GM21381 (cell line): Measurements from ENCODE around the gene SCGB2B2.
"Not testable (repeated sequence)": the region's sequence is repeated elsewhere in the genome, so short reads cannot be mapped to it uniquely, and the experiment has no call there.

ENCODE experiments used
- ATAC-seq: cut with Tn5 transposase; IDR thresholded peaks from one replicate; pipeline ENCODE4 v1.9.1; 2021; ENCODE audit warnings: mild to moderate bottlenecking, moderate library complexity; ENCODE audit not compliant: unreplicated experiment

SCGB2B2 gene

GRCh38 chr19:34669305-34669704, 7.7 kb downstream of the SCGB2B2 start:
- ATAC-seq: no peak

- not testable (repeated sequence) for ATAC-seq
Measured at GRCh38 chr19:34668690-34669089, 8.3 kb downstream of the SCGB2B2 start.

DNA sequence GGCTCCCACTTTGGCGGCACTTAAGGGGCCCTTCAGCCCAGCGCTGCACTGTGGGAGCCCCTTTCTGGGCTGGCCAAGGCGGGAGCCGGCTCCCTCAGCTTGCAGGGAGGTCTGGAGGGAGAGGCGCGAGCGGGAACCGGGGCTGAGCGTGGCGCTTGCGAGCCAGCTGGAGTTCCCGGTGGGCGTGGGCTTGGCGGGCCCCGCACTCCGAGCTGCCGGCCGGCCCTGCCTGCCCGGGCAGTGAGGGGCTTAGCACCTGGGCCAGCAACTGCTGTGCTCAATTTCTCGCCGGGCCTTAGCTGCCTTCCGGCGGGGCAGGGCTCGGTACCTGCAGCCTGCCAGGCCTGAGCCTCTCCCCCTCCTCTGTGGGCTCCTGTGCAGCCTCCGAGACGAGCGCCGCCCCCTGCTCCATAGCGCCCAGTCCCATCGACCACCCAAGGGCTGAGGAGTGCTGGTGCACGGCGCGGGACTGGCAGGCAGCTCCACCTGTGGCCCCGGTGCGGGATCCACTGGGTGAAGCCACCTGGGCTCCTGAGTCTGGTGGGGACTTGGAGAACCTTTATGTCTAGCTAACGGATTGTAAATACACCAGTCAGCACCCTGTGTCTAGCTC, 8.8 kb downstream of the SCGB2B2 start:
- not testable (repeated sequence) for ATAC-seq

GRCh38 chr19:34667349-34668076, 9.4 kb downstream of the SCGB2B2 start:
- no peak for ATAC-seq

DNA sequence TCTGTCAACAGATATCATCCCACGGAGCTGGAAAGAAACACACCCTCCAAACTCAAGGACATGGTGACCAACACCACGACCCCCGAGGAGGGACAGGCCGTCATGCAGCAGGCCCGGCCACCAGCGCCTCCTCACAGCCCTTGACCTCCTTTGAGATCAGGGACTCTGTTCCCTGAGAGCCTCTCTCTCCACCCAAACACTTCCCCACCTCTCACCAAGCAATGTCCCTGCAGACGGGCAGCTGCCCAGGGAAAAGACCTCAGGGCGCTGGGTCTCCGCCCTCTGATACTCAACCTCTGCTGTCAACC, 10.0 kb downstream of the SCGB2B2 start:
- no peak for ATAC-seq

GRCh38 chr19:34666200-34666957, 10.6 kb downstream of the SCGB2B2 start:
- no peak for ATAC-seq

DNA sequence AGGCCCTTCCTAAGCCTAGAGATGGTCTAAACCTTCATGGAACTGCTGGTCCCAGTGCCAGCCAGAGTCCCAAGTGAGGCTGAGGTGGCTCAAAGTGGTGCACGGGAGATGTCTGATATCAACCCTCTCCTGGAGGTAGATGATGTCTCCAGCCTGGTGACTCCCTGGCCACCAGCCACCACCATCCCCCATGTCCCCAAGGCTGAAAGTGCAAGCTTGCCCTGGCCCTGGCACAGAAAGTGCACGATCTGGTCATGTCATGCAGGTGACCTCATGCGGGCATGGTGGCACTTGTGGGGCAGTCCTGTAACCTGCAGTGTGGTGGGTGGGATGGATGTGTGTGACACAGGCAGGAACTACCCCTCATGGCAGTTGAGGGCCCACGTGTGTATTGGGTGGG, 11.7 kb downstream of the SCGB2B2 start:
- ATAC-seq: not testable (repeated sequence)

GRCh38 chr19:34664870-34665269, 12.1 kb downstream of the SCGB2B2 start:
- ATAC-seq: no peak

- no peak for ATAC-seq
Measured at GRCh38 chr19:34664168-34664567, 12.8 kb downstream of the SCGB2B2 start.

- no peak for ATAC-seq
Measured at GRCh38 chr19:34662919-34663318, 14.0 kb downstream of the SCGB2B2 start.

GRCh38 chr19:34661357-34661756, 15.6 kb downstream of the SCGB2B2 start:
- no peak for ATAC-seq

- ATAC-seq: no peak
Measured at GRCh38 chr19:34655651-34656050, 21.3 kb downstream of the SCGB2B2 start.

GRCh38 chr19:34654796-34655195, 22.2 kb downstream of the SCGB2B2 start:
- ATAC-seq: no peak

DNA sequence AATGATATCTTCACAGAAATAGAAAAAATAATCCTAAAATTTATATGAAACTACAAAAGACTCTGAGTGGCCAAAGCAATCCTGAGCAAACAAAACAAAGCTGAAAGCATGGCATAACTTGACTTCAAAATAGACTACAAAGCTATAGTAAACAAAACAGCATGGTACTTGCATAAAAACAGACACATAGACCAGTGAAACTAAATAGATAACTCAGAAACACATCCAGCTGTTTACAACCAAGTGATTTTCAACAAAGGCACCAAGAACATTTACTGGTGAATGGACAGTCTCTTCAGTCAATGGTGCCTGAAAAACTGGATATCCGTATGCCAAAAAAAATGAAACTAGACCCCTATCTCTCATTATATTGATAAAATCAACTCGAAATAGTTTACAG, 25.2 kb downstream of the SCGB2B2 start:
- ATAC-seq: no peak

DNA sequence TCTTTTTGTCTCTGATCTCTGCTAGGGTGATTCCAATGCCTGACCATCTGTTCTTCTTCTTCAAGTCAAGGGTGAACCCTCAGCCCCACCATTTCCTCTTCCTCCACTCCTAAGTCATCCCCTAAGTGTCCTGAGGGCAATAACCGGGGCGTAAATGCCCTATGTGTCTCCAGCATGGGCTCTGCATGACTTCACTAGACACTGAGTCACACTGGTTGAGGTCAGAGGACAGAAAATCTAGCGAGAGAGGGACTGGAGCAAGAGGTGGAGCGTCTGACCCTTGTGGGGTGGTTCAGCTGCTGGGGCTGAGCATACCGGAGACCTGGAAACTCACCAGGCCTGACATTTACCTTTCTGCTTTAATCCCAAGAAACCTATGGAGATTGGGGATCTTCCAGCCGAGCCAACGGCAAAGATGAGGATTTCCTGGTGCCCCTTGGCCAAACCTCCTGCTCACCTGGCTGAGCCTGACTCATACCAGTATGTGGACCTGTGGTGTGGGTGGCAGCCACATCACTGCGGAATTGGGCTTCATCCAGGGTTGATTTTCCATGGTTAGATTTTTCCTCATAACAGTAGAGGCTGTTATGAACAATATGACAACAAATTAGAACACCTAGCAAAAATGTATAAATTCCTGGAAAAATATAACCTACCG, 26.9 kb downstream of the SCGB2B2 start:
- ATAC-seq: no peak

GRCh38 chr19:34645551-34645950, 31.4 kb downstream of the SCGB2B2 start:
- ATAC-seq: no peak

GRCh38 chr19:34644991-34645461, 31.9 kb downstream of the SCGB2B2 start:
- no peak for ATAC-seq

GRCh38 chr19:34642241-34642640, 34.7 kb downstream of the SCGB2B2 start:
- no peak for ATAC-seq

GRCh38 chr19:34639491-34640085, 37.4 kb downstream of the SCGB2B2 start:
- no peak for ATAC-seq

GRCh38 chr19:34633802-34634201, 43.2 kb downstream of the SCGB2B2 start:
- no peak for ATAC-seq
